Cerebellar nuclear complex (tissue), 1 donor: Measurements from ENCODE around the gene ATAD3B.
A peak's percentile ranks its signal among the peaks of the same experiment; 100 is the strongest.
"Not testable (repeated sequence)": the region's sequence is repeated elsewhere in the genome, so short reads cannot be mapped to it uniquely, and the experiment has no call there.

Source experiments
- DNase-seq, 2 experiments: peaks; one replicate each; lab custom pipeline; 2025; lab: John Stamatoyannopoulos, UW

ATAD3B gene

GRCh38 chr1:1471389-1472052 is at the start of gene ATAD3B:
ATAD3B (plus strand) TSS chr1:1471765; CDS start chr1:1471885, 120 bp downstream.
- peak; percentile 58 to 79 for DNase-seq

GRCh38 chr1:1421907-1422464 is 49.6 kb upstream of the ATAD3B start:
- no peak for DNase-seq

- DNase-seq: no peak
Observed at GRCh38 chr1:1422465-1423244, 48.9 kb upstream of the ATAD3B start.

- DNase-seq: no peak
Observed at GRCh38 chr1:1423245-1423597, 48.3 kb upstream of the ATAD3B start.

GRCh38 chr1:1424707-1425106 is 46.9 kb upstream of the ATAD3B start:
- no peak for DNase-seq

GRCh38 chr1:1425426-1425752 is 46.2 kb upstream of the ATAD3B start:
- no peak for DNase-seq

- DNase-seq: no peak
Observed at GRCh38 chr1:1425753-1426495, 45.6 kb upstream of the ATAD3B start.

- DNase-seq: no peak
Observed at GRCh38 chr1:1426496-1427105, 45.0 kb upstream of the ATAD3B start.

GRCh38 chr1:1427106-1427819 is 44.3 kb upstream of the ATAD3B start:
- no peak for DNase-seq

GRCh38 chr1:1427820-1428148 is 43.8 kb upstream of the ATAD3B start:
- no peak for DNase-seq

GRCh38 chr1:1428174-1428573 is 43.4 kb upstream of the ATAD3B start:
- no peak for DNase-seq

- not testable (repeated sequence) for DNase-seq
Observed at GRCh38 chr1:1428967-1429366, 42.6 kb upstream of the ATAD3B start.

- no peak for DNase-seq
Observed at GRCh38 chr1:1429671-1430073, 41.9 kb upstream of the ATAD3B start.

GRCh38 chr1:1430114-1430982 is 41.2 kb upstream of the ATAD3B start:
- no peak for DNase-seq

- DNase-seq: no peak
Observed at GRCh38 chr1:1430992-1431844, 40.3 kb upstream of the ATAD3B start.

GRCh38 chr1:1431845-1432273 is 39.7 kb upstream of the ATAD3B start:
- no peak for DNase-seq

GRCh38 chr1:1432274-1432950 is 39.2 kb upstream of the ATAD3B start:
- DNase-seq: no peak

- no peak for DNase-seq
Observed at GRCh38 chr1:1432951-1433803, 38.4 kb upstream of the ATAD3B start.
